HK-2 (cell line): ENCODE measurements around the gene SPINK1.
"Not testable (repeated sequence)": the region's sequence is repeated elsewhere in the genome, so short reads cannot be mapped to it uniquely, and the experiment has no call there.

Experiments
- DNase-seq: peaks from one replicate; pipeline ENCODE4 v3.0.0-alpha.2; 2018; ENCODE audit not compliant: unreplicated experiment

The SPINK1 gene

DNA sequence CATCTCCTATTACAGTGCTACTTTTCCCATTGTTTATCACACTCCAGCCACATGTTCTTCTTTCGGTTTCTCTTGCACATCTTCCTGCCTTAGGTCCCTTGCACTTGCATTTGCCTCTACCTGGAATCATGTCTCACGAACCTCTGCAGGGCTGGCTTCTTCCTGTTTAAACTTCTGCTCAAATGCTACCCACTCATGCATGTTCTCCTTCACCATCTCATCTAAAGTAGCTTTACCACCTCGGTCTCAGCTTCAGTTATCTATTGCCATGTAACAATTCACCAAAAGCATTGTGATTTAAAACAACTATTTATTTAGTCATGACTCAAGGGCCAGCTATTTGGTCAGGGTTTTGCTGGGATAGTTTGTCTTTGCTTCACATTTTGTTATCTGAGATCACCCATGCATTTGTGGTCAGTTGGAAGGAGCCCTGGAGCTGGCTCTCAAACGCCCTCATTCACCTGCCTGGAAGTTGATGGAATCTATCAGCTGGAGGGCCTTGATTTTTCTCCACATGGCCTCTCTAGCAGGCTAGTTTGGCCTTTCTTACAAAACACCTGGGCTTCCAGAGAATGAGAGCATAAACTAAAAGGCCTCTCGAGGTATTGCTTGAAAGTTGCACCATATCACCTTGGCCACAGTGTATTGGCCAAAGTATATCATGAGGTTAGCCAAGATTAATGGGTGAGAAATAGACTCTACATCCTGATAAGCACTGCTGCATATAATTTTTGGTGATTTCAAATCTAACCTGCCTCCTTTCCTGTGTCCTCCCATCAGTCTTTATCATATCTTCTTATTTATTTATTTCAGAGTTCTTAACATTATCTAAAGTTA is 21.4 kb downstream of the SPINK1 start:
- no peak for DNase-seq

GRCh38 chr5:147805030-147805454 is 26.4 kb downstream of the SPINK1 start:
- DNase-seq, result no peak

GRCh38 chr5:147804334-147804733 is 27.1 kb downstream of the SPINK1 start:
- no peak for DNase-seq

GRCh38 chr5:147803926-147804325 is 27.5 kb downstream of the SPINK1 start:
- DNase-seq, result no peak

- not testable (repeated sequence) for DNase-seq
Measured at GRCh38 chr5:147803161-147803560, 28.3 kb downstream of the SPINK1 start.

DNA sequence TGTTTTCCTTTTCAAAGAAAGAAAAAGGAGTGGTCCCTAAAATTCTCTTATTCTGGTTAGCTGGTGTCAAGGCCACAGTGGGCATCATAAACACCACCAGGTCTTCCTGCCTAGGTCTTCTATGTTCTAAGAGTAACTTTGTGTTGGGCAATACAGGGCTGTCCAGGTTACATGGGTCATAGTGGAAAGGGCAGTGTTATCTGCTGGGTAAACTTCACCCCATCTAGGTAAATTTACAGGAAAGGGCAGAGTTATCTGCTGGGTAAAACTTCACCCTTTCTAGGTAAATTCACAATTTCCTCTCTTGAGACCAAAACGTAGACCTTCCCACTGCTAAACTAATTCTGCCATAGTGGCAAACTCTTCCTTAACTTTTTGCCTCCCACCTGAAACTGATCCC is 30.0 kb downstream of the SPINK1 start:
- no peak for DNase-seq

GRCh38 chr5:147800491-147800890 is 31.0 kb downstream of the SPINK1 start:
- DNase-seq, result no peak

DNA sequence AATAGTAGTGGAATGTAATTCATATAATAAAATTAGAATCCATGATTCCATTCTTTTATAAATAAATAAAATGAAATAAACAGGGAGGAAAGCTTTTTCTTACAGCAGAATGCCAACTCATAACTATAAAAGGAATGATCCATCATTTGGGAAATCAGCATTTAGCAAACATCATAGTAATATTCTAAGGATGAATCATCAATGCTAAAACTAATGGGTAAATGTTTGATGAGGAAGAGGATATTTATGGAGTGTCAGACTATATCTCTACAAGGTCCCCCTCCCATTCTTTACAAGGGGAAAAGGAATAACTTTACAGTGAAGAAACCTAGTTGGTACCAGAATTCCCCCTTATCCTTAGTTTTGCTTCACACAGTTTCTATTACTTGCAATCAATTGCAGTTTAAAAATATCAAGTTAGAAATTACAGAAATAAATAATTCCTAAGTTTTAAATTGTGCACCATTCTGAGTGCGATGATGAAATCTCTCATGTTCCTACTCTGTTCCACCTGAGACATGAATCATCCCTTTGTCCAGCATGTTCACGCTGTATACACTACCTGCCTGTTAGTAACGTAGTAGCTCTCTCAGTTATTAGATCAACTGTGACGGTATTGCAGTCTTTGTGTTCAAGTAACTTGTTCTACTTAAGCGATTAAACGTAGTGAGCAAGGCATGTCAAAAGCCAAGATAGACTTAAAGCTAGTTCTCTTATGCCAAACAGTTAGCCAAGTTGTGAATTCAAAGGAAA is 34.7 kb downstream of the SPINK1 start:
- DNase-seq, result no peak

- DNase-seq, result no peak
Measured at GRCh38 chr5:147791181-147791580, 40.3 kb downstream of the SPINK1 start.

DNA sequence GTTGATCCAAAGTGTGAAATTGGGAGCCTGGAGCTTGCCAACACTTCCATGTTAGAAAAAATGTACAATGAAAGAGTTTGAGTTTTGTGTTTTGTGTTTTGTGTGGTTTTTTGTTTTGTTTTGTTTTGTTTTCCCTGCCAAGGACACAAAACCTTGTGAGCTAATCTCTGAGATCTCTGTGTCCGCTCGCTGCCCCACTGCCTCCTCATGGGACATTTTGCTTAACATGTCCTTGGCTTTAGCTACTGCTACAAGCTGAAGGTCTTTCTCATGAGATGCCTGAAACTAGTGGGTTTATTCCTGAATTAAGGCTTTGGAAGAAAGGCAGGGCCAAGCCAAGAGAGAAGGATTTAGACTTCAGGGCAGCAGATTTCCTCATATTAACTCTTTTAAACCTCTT is 41.7 kb downstream of the SPINK1 start:
- DNase-seq, result no peak

DNA sequence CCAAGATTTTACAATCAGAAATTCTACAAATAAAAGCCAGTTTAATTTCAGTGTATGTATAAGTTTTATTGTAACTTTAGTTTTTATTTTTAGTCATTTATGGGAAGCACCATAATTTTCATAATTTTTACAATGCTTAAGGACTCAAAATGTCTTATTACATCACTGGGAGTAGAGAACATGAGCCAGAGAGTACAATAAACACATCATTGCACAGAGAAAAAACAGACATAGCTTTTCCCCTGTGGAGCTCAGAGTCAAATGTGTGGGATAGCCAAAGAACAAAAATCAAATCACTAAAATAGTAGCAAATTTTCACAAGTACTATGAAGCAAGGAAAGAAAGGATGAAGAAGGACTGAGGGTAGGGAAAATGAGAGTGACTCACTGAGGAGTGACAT is 43.4 kb downstream of the SPINK1 start:
- DNase-seq, result no peak

- DNase-seq, result no peak
Measured at GRCh38 chr5:147786142-147786541, 45.3 kb downstream of the SPINK1 start.

DNA sequence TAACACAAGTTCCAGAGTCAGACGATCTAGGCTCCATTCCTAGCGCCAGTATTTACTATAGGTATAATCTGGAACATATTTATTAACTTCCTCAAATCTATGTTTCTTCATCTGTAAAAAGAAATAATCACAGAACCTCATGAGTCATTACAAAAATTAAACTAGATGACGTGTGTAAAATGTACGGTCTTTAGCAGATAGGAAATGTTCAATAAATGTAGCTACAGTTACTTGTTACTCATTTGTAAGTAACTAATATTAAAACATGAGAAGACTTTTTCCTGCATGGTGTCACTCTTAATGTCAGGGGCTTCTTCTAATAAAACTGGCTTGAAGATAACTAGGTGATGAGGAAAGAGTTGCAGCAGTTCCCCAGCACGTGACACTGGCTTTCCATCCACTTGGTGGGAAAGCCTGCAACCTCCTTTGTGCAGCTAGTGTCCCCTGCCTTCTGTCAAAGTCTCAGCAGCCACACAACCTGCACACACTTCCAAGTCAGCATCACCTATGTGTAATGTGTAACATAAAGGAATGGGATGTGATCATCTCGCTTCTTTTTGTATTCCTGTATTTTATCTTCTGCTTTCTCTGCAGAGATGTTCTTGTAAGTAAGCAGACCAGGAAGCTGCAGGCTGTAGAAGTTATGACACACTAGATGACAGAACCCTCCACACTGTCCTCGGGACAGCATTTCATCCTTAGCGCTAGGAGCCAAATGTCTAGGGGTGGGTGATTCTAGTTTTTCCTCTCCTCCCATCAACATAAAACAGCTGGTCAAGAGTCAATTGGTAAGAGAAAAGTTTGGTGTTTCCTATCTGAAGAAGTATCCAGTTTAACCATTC is 47.1 kb downstream of the SPINK1 start:
- no peak for DNase-seq

DNA sequence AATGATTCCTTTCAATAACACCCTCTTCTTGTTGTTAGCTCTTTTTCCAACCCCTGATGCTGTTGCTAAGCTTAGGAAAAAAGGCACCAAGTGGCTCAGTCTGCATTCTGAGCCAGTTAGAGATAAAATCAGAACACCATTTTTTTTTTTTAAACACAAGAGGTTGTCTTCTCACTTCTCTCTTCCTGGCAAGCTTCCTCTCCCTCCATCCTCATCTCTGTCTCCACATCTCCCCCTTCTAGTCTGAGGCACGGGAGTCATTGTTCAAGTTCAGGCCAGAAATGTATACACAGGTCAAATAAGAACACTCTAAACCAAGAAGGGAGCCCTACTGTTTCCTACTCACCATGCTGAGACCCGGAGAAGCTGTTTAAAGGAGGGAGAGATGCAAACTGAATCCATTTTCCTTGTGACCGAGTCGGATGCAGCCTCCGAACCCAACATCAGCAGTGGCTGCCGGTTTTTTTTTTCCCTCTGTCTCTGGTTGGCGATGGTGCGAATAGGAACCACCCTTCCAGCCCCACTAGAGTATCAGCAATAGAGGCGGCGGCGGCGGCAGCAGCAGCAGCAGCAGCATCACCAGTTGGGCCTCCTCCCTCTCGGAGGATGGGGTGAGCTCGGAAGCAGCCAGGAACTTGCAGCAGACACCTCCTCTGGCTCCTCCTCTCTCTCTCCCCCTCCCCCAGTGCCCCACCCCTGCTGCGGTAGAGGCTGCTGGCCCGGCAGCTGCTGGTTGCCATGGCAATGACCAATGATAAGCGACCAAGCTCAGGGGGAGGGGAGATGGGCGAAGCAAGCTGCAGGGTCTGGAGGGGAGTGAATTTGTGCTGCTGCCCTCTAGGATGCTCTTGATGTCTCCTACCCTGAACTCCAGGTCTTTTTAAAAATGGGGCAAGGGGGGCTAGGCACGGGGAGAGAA is 49.1 kb downstream of the SPINK1 start, which contains the start of gene JAKMIP2:
JAKMIP2 (minus strand) TSS at position 619 of the 919 bp plus-strand sequence. CDS start 110,922 bp downstream, outside the sequence.
- no peak for DNase-seq

DNA sequence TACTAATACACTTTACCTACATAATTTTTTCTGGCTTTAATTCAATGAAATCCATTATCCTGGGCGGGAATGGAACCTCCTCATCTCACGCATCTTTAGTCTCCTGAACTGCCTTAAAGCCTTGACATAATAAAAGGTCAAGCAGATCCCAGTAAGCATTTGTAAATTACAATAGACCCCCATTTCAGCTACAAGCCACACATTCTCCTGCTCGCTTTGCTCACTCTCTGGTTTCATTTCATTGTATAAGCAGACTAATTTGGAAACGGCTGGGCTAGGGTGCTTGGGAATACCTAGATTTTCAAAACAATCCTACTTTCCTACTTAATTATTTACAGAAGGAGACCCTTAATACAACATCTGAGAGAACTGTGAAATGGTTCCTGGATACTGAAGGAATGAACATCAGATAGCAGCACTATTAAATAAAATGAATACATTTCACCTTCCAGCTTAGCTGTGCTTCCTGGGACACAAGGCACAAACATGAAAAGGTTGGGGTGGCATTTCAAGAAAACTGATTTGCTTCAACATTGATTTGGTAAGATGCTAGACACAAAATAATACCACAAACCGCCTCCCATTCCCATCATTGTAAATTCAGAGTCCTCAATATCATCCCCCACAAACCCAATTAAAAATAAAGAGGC is 50.4 kb downstream of the SPINK1 start:
- no peak for DNase-seq

GRCh38 chr5:147779694-147780093 is 51.8 kb downstream of the SPINK1 start:
- DNase-seq, result no peak

DNA sequence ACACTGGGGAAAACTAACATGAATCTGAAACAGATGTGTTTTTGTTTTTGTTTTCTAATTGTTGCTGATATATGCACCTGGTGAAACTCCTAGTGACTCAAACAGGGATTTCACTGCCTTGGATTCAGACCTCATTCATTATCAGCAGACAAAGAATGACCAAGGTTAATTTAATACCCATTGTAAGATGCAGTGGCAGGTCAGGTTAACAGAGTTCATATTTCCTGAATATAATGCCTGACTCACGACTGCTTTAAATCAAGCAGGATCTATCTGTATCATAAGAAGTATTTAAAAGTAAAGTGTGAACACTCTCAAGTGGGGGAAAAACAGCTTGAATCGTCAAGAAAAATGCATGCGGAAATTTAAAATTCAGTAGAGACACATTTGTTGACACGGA is 54.5 kb downstream of the SPINK1 start:
- no peak for DNase-seq
